ENCODE results near the gene BACE1-AS. TPM values are rescaled to one million over a fixed set of nuclear protein-coding genes. Genes with fewer than 3 reads are reported as not detected.

BACE1-AS gene
- total and polyA plus RNA-seq, 7 donors: 5.7 to 18.1 (median 10.8) TPM

DNA sequence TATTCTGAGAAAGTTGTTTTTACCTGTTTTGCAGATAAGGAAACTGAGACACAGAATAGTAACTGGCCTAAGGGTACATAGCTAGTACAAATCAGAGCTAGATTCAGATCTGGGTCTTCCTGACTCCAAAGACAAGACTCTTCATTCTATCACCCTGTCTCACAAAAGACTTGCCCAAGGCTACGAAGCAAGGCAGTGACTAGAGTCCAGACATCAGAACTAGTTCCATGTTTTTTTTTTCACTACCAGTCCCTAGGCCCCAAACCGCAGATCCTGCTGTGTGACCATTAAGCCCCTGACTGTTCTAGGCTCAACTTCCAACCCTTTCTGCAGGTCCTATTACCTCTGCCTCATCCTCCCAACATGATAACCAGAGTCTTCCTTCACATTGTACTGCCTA is 1.5 kb downstream of the BACE1-AS start:
- 87 to 97% (median 91%) methylated on average over 2 of the region's 2 CpGs for WGBS, 3 donors

DNA sequence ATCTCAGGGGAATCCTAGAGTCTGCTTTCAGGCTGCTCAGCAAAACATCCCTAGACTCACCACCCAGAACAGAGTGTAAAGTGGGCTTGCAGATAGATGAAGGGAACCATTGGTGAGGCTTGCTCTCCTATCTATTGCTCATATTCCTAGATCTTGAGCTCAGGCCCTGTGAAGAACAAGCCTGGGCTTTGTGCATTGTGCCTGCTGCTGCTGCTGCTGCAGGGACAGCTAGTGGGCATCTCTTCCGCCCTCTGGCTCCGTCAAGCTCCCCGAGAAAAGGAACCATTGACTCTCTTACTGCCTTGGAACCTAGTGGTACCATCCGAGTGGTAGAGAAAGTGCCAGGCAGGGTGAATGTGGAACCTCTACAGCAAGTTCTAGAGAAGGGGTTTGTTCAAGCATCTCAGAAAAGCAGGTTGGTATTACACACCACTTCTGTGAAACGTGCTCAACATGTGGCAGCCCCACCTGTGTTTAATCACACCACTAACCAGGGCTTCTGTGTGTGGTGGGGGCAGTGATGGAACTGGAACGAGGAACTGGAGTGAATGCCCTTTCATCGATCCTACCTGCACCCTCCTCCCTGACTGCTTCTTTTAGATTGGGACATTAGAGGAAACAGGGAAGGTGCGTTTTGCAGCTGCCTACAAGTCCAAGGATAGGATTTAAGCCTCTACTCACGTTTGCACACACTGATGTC is 4.4 kb downstream of the BACE1-AS start:
- no peak for DNase-seq
- Histone ChIP-seq H3K27me3 (ENCODE audit: insufficient read depth in 3 of 3, low read length in 2 of 3) (no peaks in the 10 kb centered on the region), H3K9me3 (no peaks in the 10 kb centered on the region), H3K4me3 (no peak overlapping the region), H3K36me3 (ENCODE audit: insufficient read depth in 1 of 2, low read depth in 1 of 2) (peaks cover 0 to 42% of the 10 kb centered on the region in 2 donors), H3K4me1 (no peaks in the 10 kb centered on the region), H3K27ac (no peak overlapping the region)
- intact Hi-C loops (cut with DNase I): no loop called here
- TF ChIP-seq, protein P1, sequence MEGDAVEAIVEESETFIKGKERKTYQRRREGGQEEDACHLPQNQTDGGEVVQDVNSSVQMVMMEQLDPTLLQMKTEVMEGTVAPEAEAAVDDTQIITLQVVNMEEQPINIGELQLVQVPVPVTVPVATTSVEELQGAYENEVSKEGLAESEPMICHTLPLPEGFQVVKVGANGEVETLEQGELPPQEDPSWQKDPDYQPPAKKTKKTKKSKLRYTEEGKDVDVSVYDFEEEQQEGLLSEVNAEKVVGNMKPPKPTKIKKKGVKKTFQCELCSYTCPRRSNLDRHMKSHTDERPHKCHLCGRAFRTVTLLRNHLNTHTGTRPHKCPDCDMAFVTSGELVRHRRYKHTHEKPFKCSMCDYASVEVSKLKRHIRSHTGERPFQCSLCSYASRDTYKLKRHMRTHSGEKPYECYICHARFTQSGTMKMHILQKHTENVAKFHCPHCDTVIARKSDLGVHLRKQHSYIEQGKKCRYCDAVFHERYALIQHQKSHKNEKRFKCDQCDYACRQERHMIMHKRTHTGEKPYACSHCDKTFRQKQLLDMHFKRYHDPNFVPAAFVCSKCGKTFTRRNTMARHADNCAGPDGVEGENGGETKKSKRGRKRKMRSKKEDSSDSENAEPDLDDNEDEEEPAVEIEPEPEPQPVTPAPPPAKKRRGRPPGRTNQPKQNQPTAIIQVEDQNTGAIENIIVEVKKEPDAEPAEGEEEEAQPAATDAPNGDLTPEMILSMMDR (IDR thresholded peaks at IDR 0.05): no peak
- WGBS, 3 donors: 75 to 87% (median 83%) methylated on average over 9 of the region's 9 CpGs
- no peak for ATAC-seq

More for the DNA sequence above, 1.5 kb downstream of the BACE1-AS start:
- no peak overlapping the region for H3K27ac ChIP-seq
- intact Hi-C loops (cut with DNase I): no loop called here
- no peaks in the 10 kb centered on the region for H3K4me1 ChIP-seq
- no peak for ATAC-seq
- no peaks in the 10 kb centered on the region for H3K27me3 ChIP-seq (ENCODE audit: insufficient read depth in 3 of 3, low read length in 2 of 3)
- TF ChIP-seq, protein P1 (IDR thresholded peaks at IDR 0.05): no peak
- no peaks in the 10 kb centered on the region for H3K9me3 ChIP-seq
- no peak overlapping the region for H3K4me3 ChIP-seq
- H3K36me3 ChIP-seq (ENCODE audit: insufficient read depth in 1 of 2, low read depth in 1 of 2): peaks cover 2 to 72% of the 10 kb centered on the region in 2 donors
- no peak for DNase-seq

DNA sequence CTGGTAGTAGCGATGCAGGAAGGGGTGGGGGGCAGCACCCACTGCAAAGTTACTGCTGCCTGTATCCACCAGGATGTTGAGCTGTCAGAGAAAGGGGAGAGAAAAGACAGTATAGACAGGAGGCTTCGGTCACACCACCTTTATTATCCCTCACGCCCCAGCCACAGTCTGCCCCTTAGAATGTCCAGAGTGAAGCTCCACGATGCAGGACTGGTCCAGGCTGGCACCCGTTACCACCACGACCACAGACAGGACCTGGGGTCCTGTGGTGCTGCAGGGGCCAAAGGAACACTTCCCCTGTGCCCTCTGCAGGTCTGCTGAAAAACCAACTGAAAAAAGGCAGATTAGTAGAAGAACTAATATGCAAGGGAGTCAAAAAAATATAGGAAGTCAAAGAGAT is 5.7 kb downstream of the BACE1-AS start:
- intact Hi-C loops (cut with DNase I): no loop called here
- Histone ChIP-seq H3K4me1 (no peaks in the 10 kb centered on the region), H3K9me3 (no peaks in the 10 kb centered on the region), H3K27ac (no peak overlapping the region), H3K36me3 (ENCODE audit: insufficient read depth in 1 of 2, low read depth in 1 of 2) (peaks cover 0 to 29% of the 10 kb centered on the region in 2 donors), H3K4me3 (no peak overlapping the region), H3K27me3 (ENCODE audit: insufficient read depth in 3 of 3, low read length in 2 of 3) (no peaks in the 10 kb centered on the region)
- TF ChIP-seq, protein P1 (IDR thresholded peaks at IDR 0.05): no peak
- 81 to 89% (median 88%) methylated on average over 6 of the region's 6 CpGs for WGBS, 3 donors
- no peak for ATAC-seq
- DNase-seq: no peak

DNA sequence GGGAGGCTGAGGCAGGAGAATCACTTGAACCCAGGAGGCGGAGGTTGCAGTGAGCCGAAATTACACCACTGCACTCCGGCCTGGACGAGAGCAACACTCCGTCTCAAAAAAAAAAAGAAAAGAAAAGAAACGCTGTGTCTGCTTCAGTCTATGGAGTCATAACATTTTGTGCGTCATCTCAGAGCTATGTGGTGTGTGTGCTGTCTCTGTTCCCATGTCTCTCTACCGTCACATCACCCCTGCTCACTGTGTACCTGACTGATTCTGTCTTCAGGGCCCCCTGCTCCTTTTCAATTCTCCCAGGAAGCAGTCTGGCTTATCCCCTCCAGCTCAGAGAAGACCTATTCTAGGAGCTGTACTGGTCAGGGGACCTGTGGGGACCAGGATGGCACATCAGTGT is 7.0 kb downstream of the BACE1-AS start:
- H3K27ac ChIP-seq: no peak overlapping the region
- no peak for DNase-seq

More for the DNA sequence above, 7.0 kb downstream of the BACE1-AS start:
- no peak overlapping the region for H3K4me3 ChIP-seq
- no peaks in the 10 kb centered on the region for H3K4me1 ChIP-seq
- TF ChIP-seq, protein P1 (IDR thresholded peaks at IDR 0.05): no peak
- intact Hi-C loops (cut with DNase I): no loop called here
- no peak for ATAC-seq
- H3K27me3 ChIP-seq (ENCODE audit: insufficient read depth in 3 of 3, low read length in 2 of 3): no peaks in the 10 kb centered on the region
- H3K36me3 ChIP-seq (ENCODE audit: insufficient read depth in 1 of 2, low read depth in 1 of 2): peaks cover 0 to 17% of the 10 kb centered on the region in 2 donors
- H3K9me3 ChIP-seq: no peaks in the 10 kb centered on the region
- WGBS, 3 donors: 89 to 93% (median 92%) methylated on average over 8 of the region's 8 CpGs

Data from psoas muscle (tissue), 8 donors.